Effector memory CD8-positive, alpha-beta T cell (primary cell): ENCODE measurements around the gene INTS1.

Experiments
- ATAC-seq: fragments of 150-1000 bp; cut with Tn5 transposase; replicated peaks from 2 replicates; pipeline ENCODE4 v1.10.0; 2021; ENCODE audit warnings: mild to moderate bottlenecking, moderate library complexity
- DNase-seq, 3 experiments: peaks; one replicate each; pipeline ENCODE4 v3.0.0; 2021
- H3K27ac Mint-ChIP-seq, 2 donors: one replicate each; pipeline ENCODE4 v1.8.0; 2022; ENCODE audit warnings: mild to moderate bottlenecking in 2 of 2, mixed read lengths in 2 of 2, moderate library complexity in 2 of 2
- H3K27me3 Mint-ChIP-seq, 2 donors: one replicate each; pipeline ENCODE4 v1.8.0; 2022; ENCODE audit warnings: mixed read lengths in 2 of 2
- H3K36me3 Mint-ChIP-seq: one replicate; pipeline ENCODE4 v1.8.0; 2022; ENCODE audit warnings: mild to moderate bottlenecking, moderate library complexity, mixed read lengths; ENCODE audit not compliant: insufficient read depth
- H3K4me1 Mint-ChIP-seq, 2 donors: one replicate each; pipeline ENCODE4 v1.8.0; 2022; ENCODE audit warnings: low read depth in 2 of 2, mixed read lengths in 2 of 2
- H3K4me3 Mint-ChIP-seq, 2 donors: one replicate each; pipeline ENCODE4 v1.8.0; 2022; ENCODE audit warnings: mild to moderate bottlenecking in 2 of 2, mixed read lengths in 2 of 2, moderate library complexity in 2 of 2
- H3K9me3 Mint-ChIP-seq, 2 donors: one replicate each; pipeline ENCODE4 v1.8.0; 2022; ENCODE audit warnings: mixed read lengths in 2 of 2

Gene INTS1

GRCh38 chr7:1545417-1546246 lies 41.4 kb upstream of the INTS1 start:
- Mint-ChIP-seq H3K4me3 (no peak overlapping the region), H3K9me3 (no peaks in the 10 kb centered on the region), H3K4me1 (peaks cover 0 to 7% of the 10 kb centered on the region in 2 donors), H3K36me3 (peaks cover 68% of the 10 kb centered on the region), H3K27ac (peak overlapping the region in 1 of 2 donors; percentile 60), H3K27me3 (no peaks in the 10 kb centered on the region)
- ATAC-seq = no peak
- no peak for DNase-seq

- no peak for ATAC-seq
- DNase-seq = no peak
- H3K27me3 Mint-ChIP-seq = no peaks in the 10 kb centered on the region
Measured at GRCh38 chr7:1544896-1545416, 40.8 kb upstream of the INTS1 start.

DNA sequence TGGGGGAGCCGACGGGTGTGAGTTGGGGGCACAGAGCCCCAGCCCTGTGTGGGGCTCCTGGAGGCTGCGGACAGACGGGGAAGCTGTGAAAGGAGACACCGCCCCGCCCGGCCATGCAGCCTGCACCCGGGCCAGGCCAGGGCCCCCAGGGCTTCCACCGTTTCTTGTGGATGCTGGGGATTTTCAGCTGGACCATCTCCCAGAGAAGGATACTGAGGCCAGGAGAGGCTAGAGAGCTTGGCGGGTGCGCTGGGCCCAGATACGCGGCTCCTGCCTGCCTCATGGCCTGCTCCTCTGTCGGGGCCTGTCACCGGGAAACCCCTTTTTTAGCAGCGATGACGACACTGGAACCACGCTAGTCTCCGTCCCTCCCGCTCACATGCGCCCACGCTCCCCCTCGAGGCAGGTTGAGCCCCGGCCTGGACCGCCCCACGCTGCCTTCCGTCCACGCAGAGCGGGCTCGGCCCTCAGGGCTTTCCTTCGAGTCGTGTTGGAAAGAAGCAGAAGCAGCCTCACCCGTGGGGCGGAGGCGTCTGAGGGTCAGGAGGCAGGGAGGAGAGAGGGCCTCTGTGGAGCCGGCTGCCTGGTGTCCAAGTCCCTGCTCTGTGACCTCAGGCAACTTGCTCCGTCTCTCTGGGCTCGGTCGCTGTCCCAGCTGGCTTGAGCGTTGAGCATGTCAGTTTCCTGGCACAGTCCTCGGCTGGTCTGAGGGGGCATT lies 40.1 kb upstream of the INTS1 start:
- Mint-ChIP-seq H3K36me3 (peaks cover 73% of the 10 kb centered on the region), H3K27me3 (no peaks in the 10 kb centered on the region), H3K9me3 (no peaks in the 10 kb centered on the region), H3K27ac (peak overlapping the region in 1 of 2 donors; percentile 70), H3K4me3 (no peak overlapping the region), H3K4me1 (peaks cover 0 to 7% of the 10 kb centered on the region in 2 donors)
- ATAC-seq (peak; percentile 36), DNase-seq (no peak)

More at GRCh38 chr7:1544896-1545416, 40.8 kb upstream of the INTS1 start:
- Mint-ChIP-seq H3K27ac (peak overlapping the region in 1 of 2 donors; percentile 60), H3K9me3 (no peaks in the 10 kb centered on the region), H3K36me3 (peaks cover 69% of the 10 kb centered on the region), H3K4me1 (peaks cover 0 to 7% of the 10 kb centered on the region in 2 donors), H3K4me3 (no peak overlapping the region)

DNA sequence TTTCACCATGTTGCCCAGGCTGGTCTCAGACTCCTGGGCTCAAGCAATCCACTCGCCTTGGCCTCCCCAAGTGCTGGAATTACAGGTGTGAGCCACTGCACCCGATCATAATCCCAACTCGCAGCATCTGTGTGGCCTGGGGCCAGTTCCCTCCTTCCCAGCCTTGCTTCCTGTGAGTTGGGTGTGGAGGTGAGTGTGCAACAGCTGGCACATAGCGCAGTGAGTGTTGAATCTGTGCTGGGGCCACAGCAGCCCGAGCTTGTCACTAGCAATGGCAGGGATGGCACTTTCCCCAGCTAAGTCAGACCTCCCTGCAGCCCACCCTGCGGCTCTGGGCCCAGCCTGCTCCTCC lies 39.6 kb upstream of the INTS1 start:
- no peaks in the 10 kb centered on the region for H3K27me3 Mint-ChIP-seq
- peak overlapping the region; percentile 13 to 70 for H3K27ac Mint-ChIP-seq
- DNase-seq (no peak), ATAC-seq (no peak)
- H3K9me3 Mint-ChIP-seq = no peaks in the 10 kb centered on the region
- H3K36me3 Mint-ChIP-seq = peaks cover 68% of the 10 kb centered on the region
- peaks cover 0 to 7% of the 10 kb centered on the region in 2 donors for H3K4me1 Mint-ChIP-seq
- no peak overlapping the region for H3K4me3 Mint-ChIP-seq

- ATAC-seq (no peak), DNase-seq (no peak)
- no peaks in the 10 kb centered on the region for H3K9me3 Mint-ChIP-seq
- no peaks in the 10 kb centered on the region for H3K27me3 Mint-ChIP-seq
- H3K36me3 Mint-ChIP-seq = peaks cover 61% of the 10 kb centered on the region
- peak overlapping the region; percentile 26 to 71 for H3K27ac Mint-ChIP-seq
- H3K4me3 Mint-ChIP-seq = no peak overlapping the region
- peaks cover 0 to 3% of the 10 kb centered on the region in 2 donors for H3K4me1 Mint-ChIP-seq
Measured at GRCh38 chr7:1542841-1543747, 38.9 kb upstream of the INTS1 start.

- ATAC-seq = no peak
- peak overlapping the region; percentile 26 to 71 for H3K27ac Mint-ChIP-seq
Measured at GRCh38 chr7:1542329-1542728, 38.1 kb upstream of the INTS1 start.

DNA sequence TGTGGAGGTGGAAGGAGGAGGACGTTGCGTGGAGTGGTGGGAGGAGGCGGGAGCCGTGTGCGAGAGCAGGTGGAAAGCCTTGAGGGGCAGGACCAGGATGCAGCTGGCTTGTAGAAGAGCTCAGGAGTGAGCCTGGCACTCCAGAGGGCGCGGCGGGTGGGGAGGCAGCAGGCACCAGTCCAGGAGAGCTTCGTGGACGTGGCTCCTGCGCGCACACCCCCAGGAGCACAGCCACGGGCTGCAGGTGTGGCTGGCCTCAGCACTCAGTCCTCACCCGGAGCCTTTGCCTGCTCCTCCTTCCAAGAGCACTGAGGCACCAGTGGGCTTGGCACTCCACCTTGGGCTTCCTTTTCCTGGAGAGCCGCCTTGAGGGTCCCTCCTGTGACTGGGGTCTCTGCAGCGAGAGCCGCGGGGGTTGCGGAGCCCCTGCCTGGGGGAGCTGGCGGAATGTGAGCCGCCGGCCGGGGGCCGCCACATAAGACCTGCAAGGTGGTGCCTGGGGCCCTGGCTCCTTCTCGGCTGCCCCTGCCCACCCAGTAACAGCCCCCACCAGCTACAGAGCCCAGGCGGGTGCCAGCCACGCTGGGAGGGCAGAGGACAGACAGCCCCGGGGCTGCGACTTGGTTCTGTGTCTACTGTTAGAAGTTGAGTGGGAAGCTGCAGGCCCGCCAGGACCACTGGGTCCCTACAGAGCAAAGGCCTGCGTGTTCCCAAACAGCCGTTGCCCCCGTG lies 37.4 kb upstream of the INTS1 start:
- H3K27me3 Mint-ChIP-seq = no peaks in the 10 kb centered on the region
- H3K9me3 Mint-ChIP-seq = no peaks in the 10 kb centered on the region
- ATAC-seq = no peak
- no peak overlapping the region for H3K4me3 Mint-ChIP-seq
- H3K36me3 Mint-ChIP-seq = peaks cover 59% of the 10 kb centered on the region
- peak overlapping the region in 1 of 2 donors; percentile 71 for H3K27ac Mint-ChIP-seq
- DNase-seq = no peak
- peaks cover 0 to 5% of the 10 kb centered on the region in 2 donors for H3K4me1 Mint-ChIP-seq

More at GRCh38 chr7:1542329-1542728, 38.1 kb upstream of the INTS1 start:
- DNase-seq = no peak
- Mint-ChIP-seq H3K27me3 (no peaks in the 10 kb centered on the region), H3K9me3 (no peaks in the 10 kb centered on the region), H3K4me1 (peaks cover 0 to 5% of the 10 kb centered on the region in 2 donors), H3K36me3 (peaks cover 59% of the 10 kb centered on the region), H3K4me3 (peak overlapping the region in 1 of 2 donors; percentile 19)

GRCh38 chr7:1540776-1541271 lies 36.6 kb upstream of the INTS1 start:
- Mint-ChIP-seq H3K9me3 (no peaks in the 10 kb centered on the region), H3K27ac (peak overlapping the region; percentile 31 to 71), H3K4me3 (peak overlapping the region in 1 of 2 donors; percentile 14), H3K36me3 (peaks cover 60% of the 10 kb centered on the region), H3K4me1 (peaks cover 0 to 5% of the 10 kb centered on the region in 2 donors), H3K27me3 (no peaks in the 10 kb centered on the region)
- ATAC-seq (no peak), DNase-seq (no peak)

DNA sequence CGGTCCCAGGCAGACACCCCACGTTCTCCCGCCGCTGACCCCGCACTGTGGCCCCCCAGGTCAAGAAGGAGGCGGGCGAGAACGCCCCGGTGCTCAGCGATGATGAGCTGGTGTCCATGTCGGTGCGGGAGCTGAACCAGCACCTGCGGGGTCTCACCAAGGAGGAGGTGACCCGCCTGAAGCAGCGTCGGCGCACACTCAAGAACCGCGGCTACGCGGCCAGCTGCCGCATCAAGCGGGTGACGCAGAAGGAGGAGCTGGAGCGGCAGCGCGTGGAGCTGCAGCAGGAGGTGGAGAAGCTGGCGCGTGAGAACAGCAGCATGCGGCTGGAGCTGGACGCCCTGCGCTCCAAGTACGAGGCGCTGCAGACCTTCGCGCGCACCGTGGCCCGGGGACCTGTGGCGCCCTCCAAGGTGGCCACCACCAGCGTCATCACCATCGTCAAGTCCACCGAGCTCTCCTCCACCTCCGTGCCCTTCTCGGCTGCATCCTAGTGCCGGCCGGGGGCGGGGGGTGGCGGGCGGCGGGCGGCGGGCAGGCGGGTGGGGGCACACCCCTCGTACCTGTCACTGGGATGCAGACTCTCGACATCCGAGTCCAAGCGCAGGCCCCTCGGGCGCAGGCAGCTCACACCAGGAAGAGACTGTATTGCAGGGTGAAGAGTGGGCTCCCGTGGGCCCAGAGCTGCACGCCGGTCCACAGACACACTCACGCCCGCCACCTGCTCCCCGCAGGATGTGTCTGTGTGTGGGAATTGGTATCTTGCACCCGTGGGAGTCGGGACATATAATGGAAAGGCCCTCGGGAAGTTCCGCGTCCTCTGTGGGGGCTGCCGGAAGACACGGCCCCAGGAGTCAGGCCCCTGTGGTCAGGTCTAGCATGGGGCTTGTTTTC lies 35.9 kb upstream of the INTS1 start:
- H3K9me3 Mint-ChIP-seq = no peaks in the 10 kb centered on the region
- no peaks in the 10 kb centered on the region for H3K27me3 Mint-ChIP-seq
- H3K4me1 Mint-ChIP-seq = peaks cover 0 to 5% of the 10 kb centered on the region in 2 donors
- H3K36me3 Mint-ChIP-seq = peaks cover 60% of the 10 kb centered on the region
- no peak for ATAC-seq
- H3K4me3 Mint-ChIP-seq = no peak overlapping the region
- peak overlapping the region in 1 of 2 donors; percentile 71 for H3K27ac Mint-ChIP-seq
- DNase-seq = no peak

GRCh38 chr7:1539181-1539881 lies 35.1 kb upstream of the INTS1 start:
- no peak overlapping the region for H3K4me3 Mint-ChIP-seq
- ATAC-seq = no peak
- H3K27ac Mint-ChIP-seq = peak overlapping the region in 1 of 2 donors; percentile 41
- peaks cover 52% of the 10 kb centered on the region for H3K36me3 Mint-ChIP-seq
- H3K27me3 Mint-ChIP-seq = no peaks in the 10 kb centered on the region
- peaks cover 0 to 5% of the 10 kb centered on the region in 2 donors for H3K4me1 Mint-ChIP-seq
- DNase-seq = no peak
- H3K9me3 Mint-ChIP-seq = no peaks in the 10 kb centered on the region

GRCh38 chr7:1538544-1539180 lies 34.5 kb upstream of the INTS1 start:
- ATAC-seq (no peak), DNase-seq (no peak)
- Mint-ChIP-seq H3K27ac (no peak overlapping the region), H3K9me3 (no peaks in the 10 kb centered on the region), H3K27me3 (no peaks in the 10 kb centered on the region), H3K4me1 (peaks cover 3 to 7% of the 10 kb centered on the region in 2 donors), H3K36me3 (peaks cover 51% of the 10 kb centered on the region), H3K4me3 (no peak overlapping the region)
